Gastrocnemius medialis (tissue), 4 donors: ENCODE results near the gene TLX3. TPM values are rescaled to one million over a fixed set of nuclear protein-coding genes. Genes with fewer than 3 reads are reported as not detected.

Experiments
- ATAC-seq, 2 donors: fragments of 150-250 bp; one replicate each; pipeline ENCODE4 v1.9.1; 2016
- DNase-seq, 2 donors: peaks; one replicate each; pipeline ENCODE4 v3.0.0-alpha.2; 2019
- H3K27ac ChIP-seq, 4 donors: fragments of 200-600 bp; sonication (generic); 1 replicate in 1 of 4; 2 replicates in 3 of 4; pipeline ENCODE4 v1.5.1; 2016 to 2018; ENCODE audit warnings: mild to moderate bottlenecking in 2 of 4, moderate library complexity in 1 of 4
- H3K27me3 ChIP-seq, 3 donors: fragments of 200-600 bp; sonication (generic) in 2 of 3; 1 replicate in 1 of 3; 2 replicates in 2 of 3; pipeline versions ENCODE4 v1.5.1 to v1.6.0; 2016 to 2019; ENCODE audit warnings: mild to moderate bottlenecking in 1 of 3, moderate library complexity in 1 of 3
- H3K36me3 ChIP-seq, 2 donors: fragments of 200-600 bp; sonication (generic) in 1 of 2; one replicate each; pipeline ENCODE4 v1.5.1; 2017 to 2018
- H3K4me1 ChIP-seq, 2 donors: fragments of 200-600 bp; sonication (generic) in 1 of 2; one replicate each; pipeline ENCODE4 v1.5.1; 2016 to 2017; ENCODE audit warnings: mild to moderate bottlenecking in 2 of 2
- H3K4me3 ChIP-seq, 4 donors: fragments of 200-600 bp; sonication (generic) in 3 of 4; 1 replicate in 1 of 4; 2 replicates in 3 of 4; pipeline ENCODE4 v1.5.1; 2016 to 2019; ENCODE audit warnings: mild to moderate bottlenecking in 2 of 4
- H3K9me3 ChIP-seq, 3 donors: fragments of 200-600 bp; sonication (generic) in 2 of 3; 1 replicate in 1 of 3; 2 replicates in 2 of 3; pipeline ENCODE4 v1.5.1; 2016 to 2019
- POLR2A ChIP-seq, 2 donors: fragments of 450-650 bp; IDR thresholded peaks; one replicate each; pipeline ENCODE4 v1.6.1; 2017; ENCODE audit warnings: antibody characterized with exemption in 2 of 2, mild to moderate bottlenecking in 2 of 2, moderate library complexity in 2 of 2
- in situ Hi-C, 4 donors: fragments of 200-750 bp; cut with MboI; loops; one replicate each; pipeline versions ENCODE4 v1.15.0 to v1.8.0; 2017; ENCODE audit warnings: low sequenced_read_pairs in 4 of 4
- intact Hi-C: fragments of 100-400 bp; cut with DNase I; formaldehyde crosslinking; loops from one replicate; pipeline ENCODE4 v1.15.1; 2023; ENCODE audit warnings: low total_unique reads
- total RNA-seq, 4 donors: library from RNA; depleted of rRNA; stranded (reverse); fragments of >200 nt; gene quantifications; one replicate each; pipeline versions ENCODE4 v1.1.0 to v1.2.3, GENCODE V29; 2016
- TF ChIP-seq, protein P1 (sequence below), 5 experiments: fragments of 450-650 bp in 3 of 5; fragments of 200-600 bp in 2 of 5; sonication (generic) in 2 of 5; IDR thresholded peaks in 4 of 5; conservative IDR thresholded peaks in 1 of 5; 1 replicate in 4 of 5; 2 replicates in 1 of 5; pipeline ENCODE4 v1.5.1; 2016 to 2019; ENCODE audit warnings: antibody characterized with exemption in 5 of 5, mild to moderate bottlenecking in 3 of 5, moderate library complexity in 3 of 5

The TLX3 gene
- total RNA-seq = not detected

GRCh38 chr5:171308453-171309275 lies at the start of gene TLX3:
TLX3 (plus strand) TSS chr5:171309248; CDS start chr5:171309366, 118 bp downstream.
- Histone ChIP-seq H3K36me3 (no peaks in the 10 kb centered on the region), H3K27ac (no peak within 1 kb of the TSS), H3K4me1 (peaks cover 27% of the 10 kb centered on the region in 2 donors), H3K4me3 (peak within 1 kb of the TSS in 1 of 4 donors; percentile 22), H3K27me3 (peaks cover 84 to 93% (median 89%) of the 10 kb centered on the region in 3 donors), H3K9me3 (no peaks in the 10 kb centered on the region)
- no peak for DNase-seq
- ATAC-seq = no peak
- no peak for TF ChIP-seq POLR2A (IDR thresholded peaks at IDR 0.05)
- TF ChIP-seq, protein P1, sequence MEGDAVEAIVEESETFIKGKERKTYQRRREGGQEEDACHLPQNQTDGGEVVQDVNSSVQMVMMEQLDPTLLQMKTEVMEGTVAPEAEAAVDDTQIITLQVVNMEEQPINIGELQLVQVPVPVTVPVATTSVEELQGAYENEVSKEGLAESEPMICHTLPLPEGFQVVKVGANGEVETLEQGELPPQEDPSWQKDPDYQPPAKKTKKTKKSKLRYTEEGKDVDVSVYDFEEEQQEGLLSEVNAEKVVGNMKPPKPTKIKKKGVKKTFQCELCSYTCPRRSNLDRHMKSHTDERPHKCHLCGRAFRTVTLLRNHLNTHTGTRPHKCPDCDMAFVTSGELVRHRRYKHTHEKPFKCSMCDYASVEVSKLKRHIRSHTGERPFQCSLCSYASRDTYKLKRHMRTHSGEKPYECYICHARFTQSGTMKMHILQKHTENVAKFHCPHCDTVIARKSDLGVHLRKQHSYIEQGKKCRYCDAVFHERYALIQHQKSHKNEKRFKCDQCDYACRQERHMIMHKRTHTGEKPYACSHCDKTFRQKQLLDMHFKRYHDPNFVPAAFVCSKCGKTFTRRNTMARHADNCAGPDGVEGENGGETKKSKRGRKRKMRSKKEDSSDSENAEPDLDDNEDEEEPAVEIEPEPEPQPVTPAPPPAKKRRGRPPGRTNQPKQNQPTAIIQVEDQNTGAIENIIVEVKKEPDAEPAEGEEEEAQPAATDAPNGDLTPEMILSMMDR (IDR thresholded peaks at IDR 0.05 in 4 of 5, conservative IDR thresholded peaks at IDR 0.05 in 1 of 5) = no peak
- in situ Hi-C loops (no loop called here), intact Hi-C loops (no loop called here)

GRCh38 chr5:171261361-171261760 lies 47.7 kb upstream of the TLX3 start:
- in situ Hi-C loops = no loop called here

GRCh38 chr5:171261904-171262303 lies 47.1 kb upstream of the TLX3 start:
- no peak overlapping the region for H3K27ac ChIP-seq
- no peaks in the 10 kb centered on the region for H3K4me1 ChIP-seq
- in situ Hi-C loops = no loop called here
- no peak overlapping the region for H3K4me3 ChIP-seq
- no peaks in the 10 kb centered on the region for H3K36me3 ChIP-seq
- DNase-seq (no peak), ATAC-seq (no peak)
- TF ChIP-seq, protein P1 (IDR thresholded peaks at IDR 0.05 in 4 of 5, conservative IDR thresholded peaks at IDR 0.05 in 1 of 5) = no peak
- no peak for TF ChIP-seq POLR2A (IDR thresholded peaks at IDR 0.05)
- no peaks in the 10 kb centered on the region for H3K27me3 ChIP-seq
- H3K9me3 ChIP-seq = no peaks in the 10 kb centered on the region
- intact Hi-C loops = no loop called here

More at GRCh38 chr5:171261361-171261760, 47.7 kb upstream of the TLX3 start:
- Histone ChIP-seq H3K36me3 (no peaks in the 10 kb centered on the region), H3K9me3 (no peaks in the 10 kb centered on the region), H3K4me3 (no peak overlapping the region), H3K4me1 (no peaks in the 10 kb centered on the region), H3K27me3 (no peaks in the 10 kb centered on the region), H3K27ac (no peak overlapping the region)
- ATAC-seq = no peak
- intact Hi-C loops = no loop called here
- DNase-seq = no peak
- TF ChIP-seq, protein P1 (IDR thresholded peaks at IDR 0.05 in 4 of 5, conservative IDR thresholded peaks at IDR 0.05 in 1 of 5) = no peak
- TF ChIP-seq POLR2A (IDR thresholded peaks at IDR 0.05) = no peak

- H3K9me3 ChIP-seq = no peaks in the 10 kb centered on the region
- no peaks in the 10 kb centered on the region for H3K27me3 ChIP-seq
- no peak for TF ChIP-seq POLR2A (IDR thresholded peaks at IDR 0.05)
- TF ChIP-seq, protein P1 (IDR thresholded peaks at IDR 0.05 in 4 of 5, conservative IDR thresholded peaks at IDR 0.05 in 1 of 5) = no peak
- H3K4me1 ChIP-seq = no peaks in the 10 kb centered on the region
- ATAC-seq (no peak), DNase-seq (no peak)
- no peak overlapping the region for H3K4me3 ChIP-seq
- intact Hi-C loops (no loop called here), in situ Hi-C loops (no loop called here)
- no peak overlapping the region for H3K27ac ChIP-seq
- no peaks in the 10 kb centered on the region for H3K36me3 ChIP-seq
These were observed 45.9 kb upstream of the TLX3 start for GRCh38 chr5:171263181-171263580.
